GM19397 (cell line): ENCODE measurements around the gene FCHSD2.
A peak's percentile ranks its signal among the peaks of the same experiment; 100 is the strongest.

ENCODE experiments used
- ATAC-seq: cut with Tn5 transposase; IDR thresholded peaks from one replicate; pipeline ENCODE4 v1.9.1; 2021; ENCODE audit warnings: mild to moderate bottlenecking, moderate library complexity; ENCODE audit not compliant: unreplicated experiment

FCHSD2 gene

GRCh38 chr11:73172992-73173656, 31.0 kb upstream of the FCHSD2 start:
- ATAC-seq = no peak

- no peak for ATAC-seq
Measured at GRCh38 chr11:73171436-73172161, 29.5 kb upstream of the FCHSD2 start.

- no peak for ATAC-seq
Measured at GRCh38 chr11:73170140-73170539, 28.0 kb upstream of the FCHSD2 start.

- ATAC-seq = no peak
Measured at GRCh38 chr11:73168925-73169579, 26.9 kb upstream of the FCHSD2 start.

GRCh38 chr11:73167363-73167954, 25.3 kb upstream of the FCHSD2 start:
- ATAC-seq = no peak

- no peak for ATAC-seq
Measured at GRCh38 chr11:73164803-73165540, 22.9 kb upstream of the FCHSD2 start.

GRCh38 chr11:73163638-73164174, 21.6 kb upstream of the FCHSD2 start:
- ATAC-seq = no peak

- no peak for ATAC-seq
Measured at GRCh38 chr11:73162196-73162740, 20.1 kb upstream of the FCHSD2 start.

- ATAC-seq = no peak
Measured at GRCh38 chr11:73160005-73160760, 18.1 kb upstream of the FCHSD2 start.

GRCh38 chr11:73159297-73159696, 17.2 kb upstream of the FCHSD2 start:
- no peak for ATAC-seq

GRCh38 chr11:73158356-73159051, 16.4 kb upstream of the FCHSD2 start:
- no peak for ATAC-seq

GRCh38 chr11:73157101-73158010, 15.2 kb upstream of the FCHSD2 start:
- peak; percentile 33 for ATAC-seq

GRCh38 chr11:73156686-73157085, 14.6 kb upstream of the FCHSD2 start:
- no peak for ATAC-seq

- no peak for ATAC-seq
Measured at GRCh38 chr11:73156114-73156513, 14.0 kb upstream of the FCHSD2 start.

GRCh38 chr11:73155102-73155501, 13.0 kb upstream of the FCHSD2 start:
- no peak for ATAC-seq

GRCh38 chr11:73154178-73154577, 12.1 kb upstream of the FCHSD2 start:
- ATAC-seq = peak; percentile 42

- peak; percentile 49 for ATAC-seq
Measured at GRCh38 chr11:73152861-73153483, 10.9 kb upstream of the FCHSD2 start.
